ENCODE results near the gene SLC35F3.

Gene SLC35F3

DNA sequence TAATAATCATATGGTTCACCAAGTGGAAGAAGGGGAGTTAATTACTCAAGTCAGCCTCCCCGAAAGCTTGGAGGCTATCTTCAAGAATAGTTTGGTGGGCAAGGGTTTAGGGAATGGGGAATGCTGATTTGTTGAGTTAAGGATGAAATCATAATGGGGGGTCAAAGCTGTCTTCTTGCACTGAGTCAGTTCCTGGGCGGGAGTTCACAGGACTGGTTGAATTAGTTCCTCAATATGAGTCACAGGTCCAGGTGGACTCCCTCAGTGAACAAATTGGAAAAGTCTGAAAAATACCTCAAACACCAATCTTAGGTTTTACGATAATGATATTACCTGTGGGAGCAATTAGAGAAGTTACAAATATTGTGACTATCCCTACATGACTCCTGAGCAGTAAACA, 353.6 kb downstream of the SLC35F3 start:
- no peak for DNase-seq (ENCODE audit: low spot score)

DNA sequence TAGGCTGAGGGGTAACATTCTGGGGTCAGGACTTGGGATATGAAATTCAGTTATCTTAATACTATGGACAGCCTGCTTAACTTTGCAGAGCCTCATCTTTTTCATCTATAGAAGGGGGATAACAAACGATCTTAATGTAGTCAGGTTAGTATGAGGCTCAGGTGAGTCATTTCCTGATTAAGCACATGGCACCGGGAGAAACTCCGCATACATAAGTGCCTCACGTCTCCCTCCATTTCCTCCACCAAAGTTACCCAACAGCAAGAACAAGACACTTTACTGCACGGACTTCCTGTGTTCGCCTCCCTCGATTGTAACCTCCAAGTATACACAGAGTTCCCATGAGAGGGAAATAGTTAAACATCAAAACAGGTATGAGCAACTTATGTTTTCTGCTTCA, 356.1 kb downstream of the SLC35F3 start:
- DNase-seq (ENCODE audit: low spot score): no peak

DNA sequence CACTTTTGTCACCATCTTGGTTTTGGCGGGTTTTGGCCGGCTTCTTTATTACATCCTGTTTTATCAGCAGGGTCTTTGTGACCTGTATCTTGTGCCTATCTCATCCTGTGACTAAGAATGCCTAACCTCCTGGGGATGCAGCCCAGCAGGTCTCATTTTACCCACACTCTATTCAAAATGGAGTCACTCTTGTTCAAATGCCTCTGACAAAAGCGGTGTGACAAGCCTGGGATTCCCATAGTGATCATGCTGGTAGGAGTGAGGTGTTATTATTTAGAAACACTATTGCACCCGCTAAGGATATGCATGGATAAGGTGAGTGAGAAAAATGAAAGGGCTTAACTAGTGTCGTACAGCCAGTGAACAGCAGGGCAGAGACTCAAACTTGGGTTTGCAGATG, 357.1 kb downstream of the SLC35F3 start:
- no peak for DNase-seq (ENCODE audit: low spot score)

DNA sequence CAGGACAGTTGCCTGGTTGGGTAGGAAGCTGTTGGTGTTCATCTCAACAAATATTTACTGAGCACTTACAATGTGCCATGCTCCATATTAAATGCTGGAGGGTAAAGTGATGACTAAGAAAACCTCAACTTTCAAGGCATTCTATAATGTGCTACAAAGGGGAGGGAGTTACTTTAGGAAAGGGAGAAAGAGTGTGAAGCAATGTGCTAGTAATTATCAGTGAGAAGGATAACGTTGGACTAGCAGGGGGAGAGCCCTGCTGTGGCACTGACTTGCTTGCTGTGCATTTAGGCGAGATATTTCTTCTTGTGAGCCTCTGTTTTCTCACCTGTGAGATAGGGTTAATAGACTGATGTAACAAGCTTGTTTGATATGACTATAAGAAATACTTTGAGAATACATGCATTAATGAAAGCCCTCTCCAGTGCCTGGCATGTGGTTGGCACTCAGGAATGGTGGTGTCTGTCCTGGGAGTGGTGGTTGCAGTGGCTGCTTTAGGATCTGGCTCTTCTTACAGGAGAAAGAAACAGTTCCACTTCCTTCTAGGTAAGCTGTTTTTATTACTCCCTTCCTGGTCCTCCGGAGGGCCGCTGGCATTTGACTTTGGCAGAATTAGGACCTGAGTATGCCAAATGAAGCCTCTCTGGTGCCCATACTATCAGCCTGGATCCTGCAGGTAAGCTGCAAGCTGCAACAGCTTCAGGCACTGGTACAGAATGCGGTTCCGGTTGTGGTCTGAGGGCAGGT, 357.7 kb downstream of the SLC35F3 start:
- DNase-seq (ENCODE audit: low spot score): no peak

DNA sequence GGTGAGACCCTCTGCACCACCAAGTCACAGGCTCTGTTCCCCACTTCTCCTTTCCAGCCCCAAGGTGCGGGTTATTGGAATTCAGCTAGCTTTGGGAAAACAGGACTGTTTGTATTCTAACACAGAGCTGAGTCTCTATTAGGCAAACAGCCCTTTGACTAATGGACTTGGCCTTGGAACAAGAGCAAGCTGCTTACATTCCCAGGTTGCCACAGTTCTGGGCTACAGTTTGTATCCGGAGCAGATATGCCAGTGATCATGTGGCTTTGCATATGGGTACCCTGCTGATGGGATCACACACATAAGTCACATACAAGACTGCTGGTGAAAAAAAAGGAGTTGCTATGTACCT, 358.3 kb downstream of the SLC35F3 start:
- DNase-seq (ENCODE audit: low spot score): no peak

DNA sequence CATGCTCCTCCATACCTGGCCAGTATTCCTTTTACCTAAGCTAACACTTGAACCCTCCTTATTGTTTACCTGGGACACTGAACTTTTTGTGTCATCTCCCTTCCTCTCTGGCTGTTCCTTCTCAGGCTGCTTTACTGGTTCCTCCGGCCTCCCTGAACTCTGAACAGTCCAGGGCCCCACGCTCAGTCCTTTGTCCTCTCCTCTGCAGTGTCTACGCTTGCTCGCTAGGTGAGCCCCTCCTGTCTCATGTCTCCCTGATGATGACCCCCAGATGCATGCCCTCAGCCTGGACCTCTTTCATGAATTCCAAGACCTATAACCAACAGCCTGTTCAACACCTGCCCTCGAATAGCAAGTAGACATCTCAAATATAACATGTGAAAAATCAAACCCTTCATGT, 360.4 kb downstream of the SLC35F3 start:
- no peak for DNase-seq (ENCODE audit: low spot score)

DNA sequence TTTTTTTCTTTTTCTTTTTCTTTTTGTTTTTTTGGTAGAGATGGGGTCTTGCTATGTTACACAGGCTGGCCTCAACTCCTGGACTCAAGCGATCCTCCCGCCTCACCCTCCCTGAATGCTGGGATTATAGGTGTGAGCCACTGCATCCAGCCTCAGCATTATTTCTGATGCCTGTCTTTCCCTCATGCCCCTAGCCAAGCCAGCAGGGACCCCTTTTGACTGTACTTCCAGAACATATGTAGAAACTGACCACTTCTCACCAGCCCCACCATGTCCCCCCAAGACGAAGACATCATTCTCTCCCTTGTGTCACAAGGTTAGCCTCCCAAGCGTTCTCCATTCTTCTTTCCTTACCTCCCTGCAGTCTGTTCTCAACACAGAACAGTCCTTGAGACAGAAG, 360.8 kb downstream of the SLC35F3 start:
- DNase-seq (ENCODE audit: low spot score): no peak

DNA sequence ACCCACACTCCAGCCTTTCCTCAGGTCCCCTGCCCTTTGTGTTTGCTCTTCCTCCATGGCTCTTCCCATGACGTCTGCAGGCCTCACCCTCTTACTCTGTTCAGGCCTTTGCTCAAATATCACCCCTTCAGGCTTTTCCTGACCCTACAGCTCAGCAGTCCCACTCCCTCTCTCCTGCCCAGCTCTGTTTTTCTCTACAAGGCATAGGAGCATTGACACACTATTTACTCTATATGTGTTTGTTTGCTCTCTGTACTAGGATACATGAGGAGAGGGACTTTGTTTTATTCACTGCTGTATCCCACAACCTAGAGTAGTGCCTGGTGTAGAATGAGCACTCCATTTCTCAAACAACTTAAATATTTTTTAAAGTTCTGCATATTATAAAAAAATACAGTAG, 361.4 kb downstream of the SLC35F3 start:
- DNase-seq (ENCODE audit: low spot score): no peak

DNA sequence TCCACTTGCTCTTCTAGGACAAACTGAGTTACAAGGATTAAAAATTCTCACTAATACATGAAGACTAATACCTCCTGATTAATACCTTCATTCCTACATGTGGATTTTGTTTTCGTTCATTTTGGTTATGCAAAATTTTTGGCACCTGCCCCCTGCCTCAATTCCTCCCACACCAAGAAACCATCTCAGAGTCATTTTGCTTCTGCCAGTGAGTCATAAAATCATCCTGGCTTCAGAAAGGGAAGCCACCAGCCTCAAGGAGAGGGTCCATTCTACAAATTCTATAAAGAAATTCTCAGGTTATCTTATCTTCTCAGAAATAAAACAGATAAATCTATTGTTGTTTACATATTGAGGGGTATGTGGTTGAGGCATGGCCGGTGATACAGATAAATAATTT, 365.6 kb downstream of the SLC35F3 start:
- no peak for DNase-seq (ENCODE audit: low spot score)

DNA sequence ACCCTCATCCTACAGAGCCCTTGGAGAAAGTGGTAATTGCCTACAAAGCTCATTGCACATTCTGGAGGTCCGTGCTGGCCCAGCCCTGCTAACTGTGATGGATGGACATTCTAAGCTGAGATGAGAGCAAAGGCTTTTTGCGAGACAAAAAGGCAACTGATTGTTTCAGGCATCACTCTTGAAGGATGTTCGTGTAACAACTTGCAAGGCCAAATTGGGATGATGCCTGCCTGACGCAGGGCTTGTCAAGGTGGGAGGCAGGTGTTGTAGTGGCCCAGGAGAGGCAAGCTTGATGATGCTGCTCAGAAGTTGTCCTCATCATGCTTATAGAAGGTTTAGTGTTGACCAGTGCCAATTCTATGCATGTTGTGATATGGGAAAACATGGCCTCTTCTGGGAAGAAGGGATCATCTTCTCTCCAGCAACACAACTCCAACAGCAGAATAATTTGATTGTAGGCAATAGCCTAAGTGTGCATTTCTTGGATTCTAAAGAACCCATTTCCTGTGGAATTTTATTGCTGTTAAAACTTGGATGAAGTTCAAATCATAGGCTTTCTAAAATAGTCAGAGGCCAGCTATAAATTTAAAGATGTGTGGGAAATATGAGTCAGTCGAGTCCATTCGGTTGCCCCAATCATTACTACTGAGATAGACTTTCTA, 366.2 kb downstream of the SLC35F3 start:
- DNase-seq (ENCODE audit: low spot score): no peak

DNA sequence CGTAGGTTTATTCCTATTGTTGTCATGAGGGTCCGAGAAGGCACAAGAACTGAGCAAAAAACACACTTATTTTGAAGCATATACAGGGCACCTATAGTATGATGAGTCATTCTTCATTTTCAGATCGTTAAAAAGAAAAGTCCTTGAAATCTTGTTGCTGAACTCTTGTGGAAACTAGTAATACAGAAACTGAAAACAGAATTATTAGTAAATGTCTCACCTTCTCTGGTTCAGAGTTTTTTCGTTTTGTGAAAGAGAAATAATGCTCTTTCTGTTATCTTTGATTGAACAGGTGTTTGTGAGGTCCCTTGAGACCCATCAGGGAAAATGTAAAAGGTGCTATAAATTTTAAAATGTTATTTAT, 366.7 kb downstream of the SLC35F3 start:
- no peak for DNase-seq (ENCODE audit: low spot score)

DNA sequence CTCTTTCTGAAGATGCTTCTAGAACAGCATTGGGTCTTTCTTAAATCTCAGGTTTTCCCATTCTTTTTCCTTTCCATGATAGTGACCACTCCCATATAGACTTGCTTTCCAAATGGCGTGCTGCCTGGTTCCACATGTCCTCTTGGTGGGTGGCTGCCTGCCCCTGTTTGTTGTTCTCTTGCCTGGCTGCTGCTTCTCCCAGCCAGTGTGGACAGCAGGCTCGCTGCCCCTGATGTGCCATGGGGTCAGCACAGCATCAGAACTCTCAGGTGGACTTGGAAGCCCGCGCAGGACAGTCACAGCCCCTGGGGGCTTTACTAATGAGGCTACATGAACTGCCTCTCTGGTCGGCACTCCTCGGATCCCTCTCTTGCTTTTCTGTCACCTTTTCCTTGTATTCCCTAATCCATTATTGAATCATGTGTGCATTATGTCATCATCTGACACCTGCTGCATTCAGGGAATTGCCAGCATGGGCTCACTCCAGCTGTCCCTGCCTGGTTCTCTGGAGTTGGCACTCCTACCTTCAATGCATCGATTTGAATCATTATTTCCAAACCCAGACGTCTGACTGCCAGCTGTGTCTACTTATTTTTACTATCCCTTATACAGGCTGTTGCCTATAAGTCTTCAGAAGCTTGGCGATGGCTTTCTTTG, 368.3 kb downstream of the SLC35F3 start:
- no peak for DNase-seq (ENCODE audit: low spot score)

DNA sequence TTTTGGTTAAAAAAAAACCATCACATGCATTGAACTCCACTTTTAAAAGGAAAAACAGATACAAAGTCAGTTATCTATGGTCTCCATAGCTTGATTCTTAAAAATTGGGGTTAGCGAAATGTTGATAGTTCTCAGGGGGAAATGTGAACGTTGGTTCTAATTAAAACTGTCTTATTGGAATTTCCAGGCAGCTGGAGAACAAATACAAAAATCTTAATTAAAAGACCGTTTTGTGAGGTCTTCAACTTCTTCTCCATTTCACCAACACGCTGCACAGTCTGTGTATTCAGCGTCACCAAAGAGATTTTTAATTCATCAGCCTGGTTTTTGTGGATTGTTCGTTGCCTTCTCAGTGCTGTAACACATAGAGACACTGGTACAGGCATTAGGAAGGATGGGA, 369.5 kb downstream of the SLC35F3 start:
- no peak for DNase-seq (ENCODE audit: low spot score)

DNA sequence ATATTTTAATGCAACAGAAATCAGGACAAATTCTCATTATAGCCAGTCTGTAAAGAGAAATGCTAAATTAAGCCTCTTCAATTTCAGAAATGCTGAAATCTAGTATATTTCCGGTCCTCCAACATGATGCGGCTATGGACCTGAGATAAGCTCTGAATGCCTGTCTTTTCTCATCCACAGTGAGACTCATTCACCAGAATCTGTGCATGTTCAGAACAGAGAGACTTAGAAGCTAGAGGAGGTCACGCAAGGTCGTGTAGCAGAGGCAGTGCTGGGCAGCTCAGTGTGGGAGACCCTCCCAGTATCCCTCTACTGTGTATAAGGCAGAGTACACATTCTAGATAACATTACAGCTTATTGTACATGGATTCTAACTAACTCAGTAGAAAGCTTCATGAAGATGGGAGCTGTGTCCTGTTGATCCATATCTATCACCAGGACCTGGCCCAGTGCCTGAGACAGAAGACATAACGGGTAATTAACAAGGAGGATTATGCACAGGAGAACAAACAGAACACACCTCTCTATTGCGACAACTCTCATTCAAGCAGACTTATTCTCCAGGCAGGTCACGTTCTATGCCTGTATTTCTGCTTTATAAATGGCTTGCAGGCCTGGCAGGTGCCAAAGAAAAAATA, 371.8 kb downstream of the SLC35F3 start:
- DNase-seq (ENCODE audit: low spot score): no peak

DNA sequence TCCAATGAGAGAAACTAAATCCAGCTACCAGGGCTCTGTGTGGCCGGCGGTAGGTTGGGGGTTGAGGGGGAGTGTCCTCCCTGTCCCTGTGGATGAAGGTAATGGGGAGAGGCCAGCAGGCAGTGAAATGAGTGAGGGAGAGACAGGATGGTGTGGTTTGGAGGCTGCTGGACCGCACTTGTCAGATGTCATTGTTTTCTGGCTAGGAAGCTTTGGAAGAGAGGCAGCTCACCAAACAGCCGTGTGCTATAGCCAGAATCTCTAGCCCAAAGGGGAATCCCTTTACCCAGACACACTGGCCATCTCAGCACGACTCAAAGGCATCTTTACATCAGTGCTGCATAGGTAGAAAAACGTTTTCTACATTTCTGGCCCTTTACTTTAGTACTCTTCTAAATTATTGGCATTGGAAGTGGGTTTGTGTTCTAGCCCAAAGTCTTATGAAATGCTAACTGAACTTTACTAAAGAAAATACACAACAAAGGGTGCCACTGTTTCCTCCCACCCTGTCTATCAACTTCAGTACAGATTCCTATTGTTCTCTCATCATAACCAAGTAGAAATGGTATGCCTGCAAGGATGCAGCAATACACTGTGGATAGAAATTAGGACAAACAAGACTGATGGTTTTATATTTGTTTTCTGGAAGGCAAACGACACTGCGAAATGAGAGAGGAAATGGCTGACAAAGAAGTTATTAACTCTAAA, 372.8 kb downstream of the SLC35F3 start:
- no peak for DNase-seq (ENCODE audit: low spot score)

DNA sequence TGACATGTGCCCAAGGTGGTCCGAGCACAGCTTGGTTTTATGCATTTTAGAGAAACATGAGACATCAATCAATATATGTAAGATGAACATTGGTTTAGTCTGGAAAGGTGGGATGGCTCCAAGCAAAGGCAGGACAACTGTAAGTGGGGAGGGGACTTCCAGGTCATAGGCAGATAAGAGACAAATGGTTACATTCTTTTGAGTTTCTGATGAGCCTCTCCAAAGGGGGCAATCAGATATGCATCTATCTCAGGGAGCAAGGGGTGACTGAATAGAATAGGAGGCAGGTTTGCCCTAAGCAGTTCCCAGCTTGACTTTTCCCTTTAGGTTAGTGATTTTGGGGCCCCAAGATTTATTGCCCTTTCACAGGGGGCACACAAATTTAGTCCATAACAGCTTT, 374.5 kb downstream of the SLC35F3 start:
- DNase-seq (ENCODE audit: low spot score): no peak

DNA sequence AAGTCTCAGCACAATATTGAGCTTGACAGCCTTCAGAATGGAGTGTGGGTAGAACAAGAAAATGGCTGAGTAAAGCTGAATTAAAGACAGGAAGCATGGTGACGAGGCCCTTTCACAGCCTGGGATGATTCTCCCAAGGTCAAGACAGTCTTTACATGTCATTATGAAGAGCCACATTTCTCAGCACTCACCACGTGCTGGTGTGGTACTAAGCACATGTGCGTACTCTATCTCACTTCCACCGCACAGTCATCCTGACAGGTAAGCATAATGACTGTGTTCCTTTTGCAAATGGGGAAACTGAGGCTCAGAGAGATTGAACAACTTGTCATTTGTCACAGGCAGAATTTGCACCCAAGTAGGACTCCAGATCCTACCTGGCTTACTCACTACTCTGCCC, 376.0 kb downstream of the SLC35F3 start:
- no peak for DNase-seq (ENCODE audit: low spot score)

DNA sequence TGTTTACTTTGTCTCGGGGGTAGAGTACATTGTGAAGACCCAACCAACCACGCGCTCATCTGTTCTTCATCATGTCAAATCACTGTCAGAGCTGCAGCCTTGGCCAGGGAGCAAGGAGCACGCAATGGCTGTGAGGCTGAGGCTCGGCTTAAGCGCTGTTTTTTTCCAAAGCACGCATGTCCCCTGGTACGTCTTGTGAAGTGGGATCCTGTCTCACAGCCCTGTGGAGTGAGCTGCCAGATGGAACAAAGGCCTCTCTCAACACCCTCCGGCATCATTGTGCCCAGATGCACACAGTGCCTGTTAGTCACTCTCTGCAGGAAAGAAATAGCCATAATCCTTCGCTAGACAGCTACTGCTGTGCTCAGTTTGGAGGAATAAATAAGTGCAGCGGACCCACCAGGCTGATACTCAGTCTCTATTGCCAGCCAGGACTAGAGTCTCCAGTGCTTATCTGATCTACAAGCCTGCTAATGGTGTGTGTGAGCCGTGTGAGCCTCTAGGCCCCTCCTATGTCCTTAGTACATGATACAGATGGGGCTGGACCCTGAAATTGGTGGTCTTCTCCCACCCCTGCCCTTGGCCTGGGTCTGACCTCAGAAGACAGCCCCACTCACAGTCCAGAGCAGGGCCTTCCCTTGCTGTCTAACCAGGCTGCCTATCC, 377.5 kb downstream of the SLC35F3 start:
- DNase-seq (ENCODE audit: low spot score): no peak

DNA sequence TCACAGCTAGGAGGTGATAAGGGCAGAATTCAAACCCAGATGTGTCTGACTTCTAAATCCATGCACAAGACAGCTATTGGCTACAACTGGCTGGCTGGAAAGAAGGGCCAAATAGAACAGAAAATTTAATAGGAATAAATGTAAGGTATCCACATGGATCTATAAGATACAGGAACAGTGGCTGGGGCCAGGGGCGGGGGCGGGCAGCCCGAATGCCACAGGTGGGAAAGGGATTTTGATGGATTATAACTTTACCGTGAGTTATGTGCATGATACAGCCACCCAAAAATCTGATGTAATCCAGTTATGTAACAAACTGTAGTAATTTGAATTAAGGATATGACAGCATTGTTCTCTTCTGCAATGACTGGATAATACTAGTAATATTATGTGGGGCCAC, 381.7 kb downstream of the SLC35F3 start:
- no peak for DNase-seq (ENCODE audit: low spot score)

DNA sequence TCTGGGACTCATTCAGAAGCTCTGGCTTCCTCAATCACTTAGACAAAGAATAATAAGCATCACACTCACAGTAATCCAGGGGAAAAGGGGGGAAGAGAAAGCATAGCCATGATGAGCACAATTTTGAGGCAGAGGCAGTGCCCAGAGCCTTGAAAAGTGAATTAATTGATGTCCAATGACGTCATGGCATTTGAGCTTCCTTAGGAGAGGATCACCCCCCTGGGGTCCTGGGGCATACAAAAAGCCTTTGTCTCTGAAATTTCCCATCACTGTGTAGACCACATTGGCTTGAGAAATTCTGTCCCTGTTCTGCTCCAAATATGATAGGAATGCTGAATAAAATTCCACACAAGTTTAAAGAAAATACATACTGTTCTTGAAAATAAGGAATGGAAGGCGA, 384.5 kb downstream of the SLC35F3 start:
- DNase-seq (ENCODE audit: low spot score): no peak

DNA sequence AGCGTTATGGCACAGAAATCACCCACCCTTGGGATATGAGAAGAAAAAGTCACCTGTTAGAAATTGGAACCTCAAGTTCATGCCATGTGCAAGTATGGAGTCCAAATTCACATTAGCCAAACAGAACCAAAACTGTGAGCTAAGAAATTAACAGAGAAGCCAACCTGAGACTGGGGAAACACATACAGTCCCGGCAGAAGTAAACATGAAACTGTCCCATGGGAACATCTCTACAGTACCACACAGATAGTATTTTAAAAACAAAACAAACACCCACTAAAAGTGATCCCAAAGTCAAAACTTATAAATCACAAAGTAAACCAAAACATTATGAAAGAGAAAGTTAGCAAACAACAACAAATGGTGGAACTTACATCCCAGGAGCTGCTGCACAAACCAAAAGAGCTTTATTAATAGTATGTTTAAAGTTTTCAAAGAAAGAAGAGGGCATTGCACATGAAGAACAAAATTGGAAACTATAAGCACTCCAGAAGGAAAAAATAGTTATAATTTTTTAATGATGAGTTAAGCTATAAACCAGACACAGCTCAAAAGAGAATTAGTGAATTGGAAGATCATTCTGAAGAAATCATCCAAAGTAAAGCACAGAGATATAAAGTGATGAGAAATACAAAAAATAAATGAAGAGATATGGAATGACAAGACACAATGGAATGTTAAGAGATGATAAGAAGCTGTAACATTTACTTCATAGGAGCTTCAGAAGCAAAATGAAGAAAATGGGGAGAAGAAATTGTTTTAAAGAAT, 385.2 kb downstream of the SLC35F3 start:
- DNase-seq (ENCODE audit: low spot score): no peak
